H1 (cell line): ENCODE results near the gene GNAL.

Experiments
- BACH1 ChIP-seq: IDR thresholded peaks from 2 replicates; pipeline ENCODE4 v1.6.1; 2012; ENCODE audit warnings: low read length, improper control_type of control experiment
- CBX8 ChIP-seq: fragments of 300-800, 300-1000 bp; sonication (generic); IDR thresholded peaks from 2 replicates; pipeline ENCODE4 v1.7.1; 2016; ENCODE audit warnings: low read depth, low read length, borderline replicate concordance
- EZH2 ChIP-seq: fragments of 200-600 bp; sonication (generic); IDR thresholded peaks from 2 replicates; pipeline ENCODE4 v1.7.1; 2012; ENCODE audit warnings: low read depth, mild to moderate bottlenecking, moderate library complexity, low read length, inconsistent platforms; ENCODE audit not compliant: severe bottlenecking
- POLR2A ChIP-seq, 2 experiments: IDR thresholded peaks; 1 replicate in 1 of 2; 2 replicates in 1 of 2; pipeline ENCODE4 v1.6.1; 2011; ENCODE audit warnings: low read depth in 2 of 2, low read length in 2 of 2, mild to moderate bottlenecking in 2 of 2; ENCODE audit errors: control extremely low read depth in 1 of 2
- RBBP5 ChIP-seq: IDR thresholded peaks from 2 replicates; pipeline ENCODE4 v1.7.1; 2012; ENCODE audit warnings: low read depth, mild to moderate bottlenecking, inconsistent platforms, low read length, moderate library complexity, borderline replicate concordance
- SP1 ChIP-seq: IDR thresholded peaks from 2 replicates; pipeline ENCODE4 v1.6.1; 2011; ENCODE audit warnings: low read depth, low read length
- TAF1 ChIP-seq: IDR thresholded peaks from 2 replicates; pipeline ENCODE4 v1.6.1; 2011; ENCODE audit warnings: mild to moderate bottlenecking, low read depth, low read length
- YY1 ChIP-seq: IDR thresholded peaks from 2 replicates; pipeline ENCODE4 v1.6.1; 2011; ENCODE audit warnings: low read depth, mild to moderate bottlenecking, low read length
- TF ChIP-seq, protein P1 (sequence below), 3 experiments: IDR thresholded peaks; 1 replicate in 2 of 3; 2 replicates in 1 of 3; pipeline versions ENCODE4 v1.5.1 to v1.6.1; 2011; ENCODE audit warnings: low read length in 3 of 3, mild to moderate bottlenecking in 3 of 3, inconsistent platforms in 2 of 3, low read depth in 1 of 3, moderate library complexity in 1 of 3; ENCODE audit not compliant: insufficient read depth in 1 of 3; ENCODE audit errors: control extremely low read depth in 1 of 3
- TF ChIP-seq, protein P2 (sequence below): IDR thresholded peaks from 2 replicates; pipeline ENCODE4 v1.6.1; 2012; ENCODE audit warnings: inconsistent platforms

- TF ChIP-seq YY1, result no peak
- no peak for TF ChIP-seq RBBP5
- TF ChIP-seq, protein P1, sequence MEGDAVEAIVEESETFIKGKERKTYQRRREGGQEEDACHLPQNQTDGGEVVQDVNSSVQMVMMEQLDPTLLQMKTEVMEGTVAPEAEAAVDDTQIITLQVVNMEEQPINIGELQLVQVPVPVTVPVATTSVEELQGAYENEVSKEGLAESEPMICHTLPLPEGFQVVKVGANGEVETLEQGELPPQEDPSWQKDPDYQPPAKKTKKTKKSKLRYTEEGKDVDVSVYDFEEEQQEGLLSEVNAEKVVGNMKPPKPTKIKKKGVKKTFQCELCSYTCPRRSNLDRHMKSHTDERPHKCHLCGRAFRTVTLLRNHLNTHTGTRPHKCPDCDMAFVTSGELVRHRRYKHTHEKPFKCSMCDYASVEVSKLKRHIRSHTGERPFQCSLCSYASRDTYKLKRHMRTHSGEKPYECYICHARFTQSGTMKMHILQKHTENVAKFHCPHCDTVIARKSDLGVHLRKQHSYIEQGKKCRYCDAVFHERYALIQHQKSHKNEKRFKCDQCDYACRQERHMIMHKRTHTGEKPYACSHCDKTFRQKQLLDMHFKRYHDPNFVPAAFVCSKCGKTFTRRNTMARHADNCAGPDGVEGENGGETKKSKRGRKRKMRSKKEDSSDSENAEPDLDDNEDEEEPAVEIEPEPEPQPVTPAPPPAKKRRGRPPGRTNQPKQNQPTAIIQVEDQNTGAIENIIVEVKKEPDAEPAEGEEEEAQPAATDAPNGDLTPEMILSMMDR (IDR thresholded peaks at IDR 0.05; ENCODE audit: control extremely low read depth in 1 of 3, insufficient read depth in 1 of 3, low read depth in 1 of 3, low read length in 3 of 3), result no peak
- no peak for TF ChIP-seq TAF1
- TF ChIP-seq POLR2A (IDR thresholded peaks at IDR 0.05; ENCODE audit: control extremely low read depth in 1 of 2, low read depth in 2 of 2, low read length in 2 of 2), result no peak
- no peak for TF ChIP-seq CBX8
- TF ChIP-seq, protein P2, sequence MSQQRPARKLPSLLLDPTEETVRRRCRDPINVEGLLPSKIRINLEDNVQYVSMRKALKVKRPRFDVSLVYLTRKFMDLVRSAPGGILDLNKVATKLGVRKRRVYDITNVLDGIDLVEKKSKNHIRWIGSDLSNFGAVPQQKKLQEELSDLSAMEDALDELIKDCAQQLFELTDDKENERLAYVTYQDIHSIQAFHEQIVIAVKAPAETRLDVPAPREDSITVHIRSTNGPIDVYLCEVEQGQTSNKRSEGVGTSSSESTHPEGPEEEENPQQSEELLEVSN, result no peak
- TF ChIP-seq BACH1, result no peak
- TF ChIP-seq SP1, result no peak
- TF ChIP-seq EZH2, result no peak
Measured at GRCh38 chr18:11874676-11875075, 185.6 kb downstream of the GNAL start.
